ENCODE measurements around the gene OSBPL6. TPM values are rescaled to one million over a fixed set of nuclear protein-coding genes. Genes with fewer than 3 reads are reported as not detected.

The OSBPL6 gene
- polyA plus RNA-seq, 1 donor (not counting 4 experiments of a cell fraction or from before 2014, with no cell fraction given) = 11.6 TPM

GRCh38 chr2:178244777-178245176, 50.5 kb downstream of the OSBPL6 start:
- dilution Hi-C loops (cut with MboI; ENCODE audit: extremely low pct_ligation_motif_present, low sequenced_read_pairs) = no loop called here
- H4K20me1 ChIP-seq (ENCODE audit: control insufficient read depth, extremely low read depth, insufficient read depth, low read length) = no peaks in the 10 kb centered on the region
- no peak for TF ChIP-seq EZH2 (IDR thresholded peaks at IDR 0.05; ENCODE audit: low read length)
- TF ChIP-seq, protein P1, sequence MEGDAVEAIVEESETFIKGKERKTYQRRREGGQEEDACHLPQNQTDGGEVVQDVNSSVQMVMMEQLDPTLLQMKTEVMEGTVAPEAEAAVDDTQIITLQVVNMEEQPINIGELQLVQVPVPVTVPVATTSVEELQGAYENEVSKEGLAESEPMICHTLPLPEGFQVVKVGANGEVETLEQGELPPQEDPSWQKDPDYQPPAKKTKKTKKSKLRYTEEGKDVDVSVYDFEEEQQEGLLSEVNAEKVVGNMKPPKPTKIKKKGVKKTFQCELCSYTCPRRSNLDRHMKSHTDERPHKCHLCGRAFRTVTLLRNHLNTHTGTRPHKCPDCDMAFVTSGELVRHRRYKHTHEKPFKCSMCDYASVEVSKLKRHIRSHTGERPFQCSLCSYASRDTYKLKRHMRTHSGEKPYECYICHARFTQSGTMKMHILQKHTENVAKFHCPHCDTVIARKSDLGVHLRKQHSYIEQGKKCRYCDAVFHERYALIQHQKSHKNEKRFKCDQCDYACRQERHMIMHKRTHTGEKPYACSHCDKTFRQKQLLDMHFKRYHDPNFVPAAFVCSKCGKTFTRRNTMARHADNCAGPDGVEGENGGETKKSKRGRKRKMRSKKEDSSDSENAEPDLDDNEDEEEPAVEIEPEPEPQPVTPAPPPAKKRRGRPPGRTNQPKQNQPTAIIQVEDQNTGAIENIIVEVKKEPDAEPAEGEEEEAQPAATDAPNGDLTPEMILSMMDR (optimal IDR thresholded peaks at IDR 0.05 in 1 of 3, IDR thresholded peaks at IDR 0.05 in 1 of 3, conservative IDR thresholded peaks at IDR 0.05 in 1 of 3; ENCODE audit: extremely low read depth in 1 of 3, insufficient read depth in 2 of 3, low read length in 3 of 3) = no peak
- H3K4me1 ChIP-seq (ENCODE audit: control insufficient read depth, extremely low read depth, insufficient read depth, low read length) = peaks cover 9% of the 10 kb centered on the region
- DNase-seq (ENCODE audit: low read depth, low spot score) = no peak
- H3K27me3 ChIP-seq (ENCODE audit: control insufficient read depth, extremely low read depth, insufficient read depth, low read length) = no peaks in the 10 kb centered on the region
- no peak overlapping the region for H3K4me2 ChIP-seq (ENCODE audit: control insufficient read depth, extremely low read depth, insufficient read depth, low read depth, low read length)
- H3K9me1 ChIP-seq (ENCODE audit: control insufficient read depth, extremely low read depth, insufficient read depth, low read length) = peaks cover 4% of the 10 kb centered on the region
- FAIRE-seq = no peak
- H3K4me3 ChIP-seq (ENCODE audit: control insufficient read depth in 2 of 3, extremely low read depth in 1 of 3, insufficient read depth in 2 of 3, low read depth in 1 of 3, low read length in 3 of 3) = no peak overlapping the region
- H3K9ac ChIP-seq (ENCODE audit: control insufficient read depth, extremely low read depth, insufficient read depth, low read length) = no peak overlapping the region
- H2AFZ ChIP-seq (ENCODE audit: control insufficient read depth, low read length) = no peak overlapping the region
- no peaks in the 10 kb centered on the region for H3K79me2 ChIP-seq (ENCODE audit: control insufficient read depth, insufficient read depth, low read length)
- H3K27ac ChIP-seq (ENCODE audit: control insufficient read depth, insufficient read depth, low read length) = no peak overlapping the region
- no peaks in the 10 kb centered on the region for H3K9me3 ChIP-seq (ENCODE audit: control insufficient read depth, low read depth, low read length)
- H3K36me3 ChIP-seq (ENCODE audit: control insufficient read depth in 2 of 2, extremely low read depth in 1 of 2, insufficient read depth in 2 of 2, low read length in 2 of 2) = no peaks in the 10 kb centered on the region

DNA sequence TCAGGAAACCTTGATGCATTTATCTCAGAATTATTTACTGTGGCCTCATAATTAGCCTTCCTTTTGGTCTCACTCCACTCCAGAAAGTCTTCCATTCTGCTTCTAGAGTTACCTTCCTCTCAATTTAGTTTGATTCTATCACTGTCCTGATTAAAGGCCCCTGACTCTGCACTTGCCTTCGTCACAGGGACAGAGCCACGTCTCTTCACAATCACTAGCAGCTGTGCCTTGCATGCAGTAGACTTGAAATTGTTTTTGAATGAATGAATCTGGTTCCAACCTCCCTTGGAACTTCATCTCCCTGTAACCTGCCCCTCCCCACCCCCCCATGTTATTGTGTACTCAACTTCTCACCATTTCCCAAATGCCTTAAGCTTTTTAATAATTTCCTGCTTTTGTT, 52.4 kb downstream of the OSBPL6 start:
- FAIRE-seq (no peak), DNase-seq (ENCODE audit: low read depth, low spot score) (no peak)
- H3K79me2 ChIP-seq (ENCODE audit: control insufficient read depth, insufficient read depth, low read length) = no peaks in the 10 kb centered on the region
- no peak overlapping the region for H3K9ac ChIP-seq (ENCODE audit: control insufficient read depth, extremely low read depth, insufficient read depth, low read length)
- H2AFZ ChIP-seq (ENCODE audit: control insufficient read depth, low read length) = no peak overlapping the region
- no peak overlapping the region for H3K4me2 ChIP-seq (ENCODE audit: control insufficient read depth, extremely low read depth, insufficient read depth, low read depth, low read length)
- no peak overlapping the region for H3K4me3 ChIP-seq (ENCODE audit: control insufficient read depth in 2 of 3, extremely low read depth in 1 of 3, insufficient read depth in 2 of 3, low read depth in 1 of 3, low read length in 3 of 3)
- H3K27me3 ChIP-seq (ENCODE audit: control insufficient read depth, extremely low read depth, insufficient read depth, low read length) = no peaks in the 10 kb centered on the region
- H3K27ac ChIP-seq (ENCODE audit: control insufficient read depth, insufficient read depth, low read length) = no peak overlapping the region
- H3K9me3 ChIP-seq (ENCODE audit: control insufficient read depth, low read depth, low read length) = no peaks in the 10 kb centered on the region
- dilution Hi-C loops (cut with MboI; ENCODE audit: extremely low pct_ligation_motif_present, low sequenced_read_pairs) = no loop called here
- TF ChIP-seq, protein P1 (optimal IDR thresholded peaks at IDR 0.05 in 1 of 3, IDR thresholded peaks at IDR 0.05 in 1 of 3, conservative IDR thresholded peaks at IDR 0.05 in 1 of 3; ENCODE audit: extremely low read depth in 1 of 3, insufficient read depth in 2 of 3, low read length in 3 of 3) = no peak
- no peak for TF ChIP-seq EZH2 (IDR thresholded peaks at IDR 0.05; ENCODE audit: low read length)
- no peaks in the 10 kb centered on the region for H3K36me3 ChIP-seq (ENCODE audit: control insufficient read depth in 2 of 2, extremely low read depth in 1 of 2, insufficient read depth in 2 of 2, low read length in 2 of 2)
- peaks cover 4% of the 10 kb centered on the region for H3K9me1 ChIP-seq (ENCODE audit: control insufficient read depth, extremely low read depth, insufficient read depth, low read length)
- H3K4me1 ChIP-seq (ENCODE audit: control insufficient read depth, extremely low read depth, insufficient read depth, low read length) = peaks cover 9% of the 10 kb centered on the region
- H4K20me1 ChIP-seq (ENCODE audit: control insufficient read depth, extremely low read depth, insufficient read depth, low read length) = no peaks in the 10 kb centered on the region

All from keratinocyte (primary cell).